ENCODE results near the gene PBRM1.
"Not testable (repeated sequence)": the region's sequence is repeated elsewhere in the genome, so short reads cannot be mapped to it uniquely, and the experiment has no call there.

The PBRM1 gene

GRCh38 chr3:52530918-52531826, 154.5 kb downstream of the PBRM1 start:
- DNase-seq = no peak
- in situ Hi-C loops (cut with MboI; ENCODE audit: low pct_unique_long_range_greater_than_20kb, low sequenced_read_pairs) = no loop called here

GRCh38 chr3:52529376-52530333, 156.1 kb downstream of the PBRM1 start:
- in situ Hi-C loops (cut with MboI; ENCODE audit: low pct_unique_long_range_greater_than_20kb, low sequenced_read_pairs) = no loop called here
- no peak for DNase-seq

- in situ Hi-C loops (cut with MboI; ENCODE audit: low pct_unique_long_range_greater_than_20kb, low sequenced_read_pairs) = no loop called here
- no peak for DNase-seq
Observed at GRCh38 chr3:52528586-52529375, 156.9 kb downstream of the PBRM1 start.

GRCh38 chr3:52527732-52528585, 157.8 kb downstream of the PBRM1 start:
- no peak for DNase-seq
- in situ Hi-C loops (cut with MboI; ENCODE audit: low pct_unique_long_range_greater_than_20kb, low sequenced_read_pairs) = no loop called here

- no peak for DNase-seq
- in situ Hi-C loops (cut with MboI; ENCODE audit: low pct_unique_long_range_greater_than_20kb, low sequenced_read_pairs) = no loop called here
Observed at GRCh38 chr3:52527039-52527731, 158.5 kb downstream of the PBRM1 start.

- in situ Hi-C loops (cut with MboI; ENCODE audit: low pct_unique_long_range_greater_than_20kb, low sequenced_read_pairs); DNase-seq: not testable (repeated sequence)
Observed at GRCh38 chr3:52526671-52527038, 159.1 kb downstream of the PBRM1 start.

- in situ Hi-C loops (cut with MboI; ENCODE audit: low pct_unique_long_range_greater_than_20kb, low sequenced_read_pairs) = no loop called here
- DNase-seq = no peak
Observed at GRCh38 chr3:52525680-52526561, 159.8 kb downstream of the PBRM1 start.

- DNase-seq = no peak
Observed at GRCh38 chr3:52524752-52525679, 160.7 kb downstream of the PBRM1 start.

GRCh38 chr3:52524258-52524751, 161.4 kb downstream of the PBRM1 start:
- in situ Hi-C loops (cut with MboI; ENCODE audit: low pct_unique_long_range_greater_than_20kb, low sequenced_read_pairs) = no loop called here
- DNase-seq = no peak

More at GRCh38 chr3:52524752-52525679, 160.7 kb downstream of the PBRM1 start:
- in situ Hi-C loops (cut with MboI; ENCODE audit: low pct_unique_long_range_greater_than_20kb, low sequenced_read_pairs) = no loop called here

GRCh38 chr3:52523386-52524257, 162.1 kb downstream of the PBRM1 start:
- no peak for DNase-seq
- in situ Hi-C loops (cut with MboI; ENCODE audit: low pct_unique_long_range_greater_than_20kb, low sequenced_read_pairs) = no loop called here

- in situ Hi-C loops (cut with MboI; ENCODE audit: low pct_unique_long_range_greater_than_20kb, low sequenced_read_pairs) = no loop called here
Observed at GRCh38 chr3:52522651-52523251, 163.0 kb downstream of the PBRM1 start.

GRCh38 chr3:52521881-52522650, 163.6 kb downstream of the PBRM1 start:
- in situ Hi-C loops (cut with MboI; ENCODE audit: low pct_unique_long_range_greater_than_20kb, low sequenced_read_pairs) = no loop called here
- DNase-seq = no peak

More at GRCh38 chr3:52522651-52523251, 163.0 kb downstream of the PBRM1 start:
- DNase-seq = no peak

GRCh38 chr3:52521488-52521824, 164.3 kb downstream of the PBRM1 start:
- in situ Hi-C loops (cut with MboI; ENCODE audit: low pct_unique_long_range_greater_than_20kb, low sequenced_read_pairs) = no loop called here
- DNase-seq = no peak
